ENCODE results near the gene TMCC1. TPM values are rescaled to one million over a fixed set of nuclear protein-coding genes. Genes with fewer than 3 reads are reported as not detected.

TMCC1 gene
- total RNA-seq, 4 donors from 2014 or later, result 23.2 to 78.7 (median 54.1) TPM

GRCh38 chr3:129795186-129796010 is 98.1 kb downstream of the TMCC1 start:
- Histone ChIP-seq H3K27me3 (no peaks in the 10 kb centered on the region), H3K4me1 (peaks cover 6 to 9% of the 10 kb centered on the region in 2 donors), H3K27ac (no peak overlapping the region), H3K36me3 (no peaks in the 10 kb centered on the region), H3K4me3 (no peak overlapping the region), H3K9me3 (no peaks in the 10 kb centered on the region)
- TF ChIP-seq, protein P1, sequence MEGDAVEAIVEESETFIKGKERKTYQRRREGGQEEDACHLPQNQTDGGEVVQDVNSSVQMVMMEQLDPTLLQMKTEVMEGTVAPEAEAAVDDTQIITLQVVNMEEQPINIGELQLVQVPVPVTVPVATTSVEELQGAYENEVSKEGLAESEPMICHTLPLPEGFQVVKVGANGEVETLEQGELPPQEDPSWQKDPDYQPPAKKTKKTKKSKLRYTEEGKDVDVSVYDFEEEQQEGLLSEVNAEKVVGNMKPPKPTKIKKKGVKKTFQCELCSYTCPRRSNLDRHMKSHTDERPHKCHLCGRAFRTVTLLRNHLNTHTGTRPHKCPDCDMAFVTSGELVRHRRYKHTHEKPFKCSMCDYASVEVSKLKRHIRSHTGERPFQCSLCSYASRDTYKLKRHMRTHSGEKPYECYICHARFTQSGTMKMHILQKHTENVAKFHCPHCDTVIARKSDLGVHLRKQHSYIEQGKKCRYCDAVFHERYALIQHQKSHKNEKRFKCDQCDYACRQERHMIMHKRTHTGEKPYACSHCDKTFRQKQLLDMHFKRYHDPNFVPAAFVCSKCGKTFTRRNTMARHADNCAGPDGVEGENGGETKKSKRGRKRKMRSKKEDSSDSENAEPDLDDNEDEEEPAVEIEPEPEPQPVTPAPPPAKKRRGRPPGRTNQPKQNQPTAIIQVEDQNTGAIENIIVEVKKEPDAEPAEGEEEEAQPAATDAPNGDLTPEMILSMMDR (IDR thresholded peaks at IDR 0.05), result no peak
- no peak for DNase-seq
- intact Hi-C loops (cut with DNase I; ENCODE audit: low total_unique reads), result no loop called here

GRCh38 chr3:129794311-129795185 is 99.0 kb downstream of the TMCC1 start:
- intact Hi-C loops (cut with DNase I; ENCODE audit: low total_unique reads), result no loop called here
- Histone ChIP-seq H3K27ac (peak overlapping the region; percentile 13 to 53), H3K4me1 (peaks cover 6 to 9% of the 10 kb centered on the region in 2 donors), H3K36me3 (no peaks in the 10 kb centered on the region), H3K4me3 (no peak overlapping the region), H3K27me3 (no peaks in the 10 kb centered on the region), H3K9me3 (no peaks in the 10 kb centered on the region)
- TF ChIP-seq, protein P1 (IDR thresholded peaks at IDR 0.05), result no peak
- TF ChIP-seq POLR2A (IDR thresholded peaks at IDR 0.05), result no peak
- DNase-seq, result peak in 1 of 2 donors; percentile 22

DNA sequence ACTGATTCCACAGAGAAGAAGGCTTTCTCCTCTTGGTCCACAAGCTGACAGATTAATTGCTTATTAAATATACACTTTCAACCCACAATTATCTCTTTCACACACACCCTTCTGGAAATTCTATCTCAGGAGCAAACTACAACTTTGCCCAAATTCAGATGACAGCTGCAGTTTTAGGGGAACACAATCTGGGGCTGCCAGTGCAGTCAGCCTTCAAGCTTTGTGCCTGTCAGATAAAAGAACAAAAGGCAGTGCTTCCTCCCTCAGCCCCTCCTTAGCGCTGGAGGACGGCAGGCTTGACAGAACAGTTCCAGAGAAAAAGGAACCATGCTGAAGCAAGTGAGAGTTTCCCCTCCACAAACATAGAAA is 99.6 kb downstream of the TMCC1 start:
- peak overlapping the region; percentile 13 to 53 for H3K27ac ChIP-seq
- H3K4me1 ChIP-seq, result peaks cover 6 to 9% of the 10 kb centered on the region in 2 donors
- H3K4me3 ChIP-seq, result no peak overlapping the region
- TF ChIP-seq, protein P1 (IDR thresholded peaks at IDR 0.05), result no peak
- no peak for TF ChIP-seq POLR2A (IDR thresholded peaks at IDR 0.05)
- no peaks in the 10 kb centered on the region for H3K9me3 ChIP-seq
- no peaks in the 10 kb centered on the region for H3K27me3 ChIP-seq
- no peaks in the 10 kb centered on the region for H3K36me3 ChIP-seq
- intact Hi-C loops (cut with DNase I; ENCODE audit: low total_unique reads), result no loop called here
- no peak for DNase-seq

DNA sequence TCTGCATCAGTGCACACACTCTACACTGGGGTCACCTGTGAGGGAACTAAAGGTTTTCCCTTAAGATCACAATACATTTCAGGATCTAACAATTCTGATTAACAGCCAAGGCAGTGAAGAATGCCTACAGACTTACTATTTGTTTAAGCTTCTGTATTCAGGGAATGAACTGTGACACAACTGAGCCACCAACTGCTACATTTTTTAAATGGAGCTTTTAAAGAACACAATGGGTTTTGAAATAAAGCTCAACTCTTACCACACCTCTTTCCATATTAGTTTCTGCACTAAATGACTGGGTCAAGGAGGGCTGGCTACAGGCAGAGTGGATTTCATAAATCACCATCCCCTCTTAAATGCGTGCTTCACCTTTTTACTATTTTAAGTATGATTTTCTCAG is 100.2 kb downstream of the TMCC1 start:
- H3K36me3 ChIP-seq, result no peaks in the 10 kb centered on the region
- H3K27ac ChIP-seq, result peak overlapping the region in 1 of 2 donors; percentile 53
- TF ChIP-seq, protein P1 (IDR thresholded peaks at IDR 0.05), result no peak
- TF ChIP-seq POLR2A (IDR thresholded peaks at IDR 0.05), result no peak
- H3K4me1 ChIP-seq, result peaks cover 6 to 9% of the 10 kb centered on the region in 2 donors
- no peaks in the 10 kb centered on the region for H3K9me3 ChIP-seq
- H3K4me3 ChIP-seq, result no peak overlapping the region
- no peaks in the 10 kb centered on the region for H3K27me3 ChIP-seq
- no peak for DNase-seq
- intact Hi-C loops (cut with DNase I; ENCODE audit: low total_unique reads), result no loop called here

- H3K27ac ChIP-seq, result no peak overlapping the region
- intact Hi-C loops (cut with DNase I; ENCODE audit: low total_unique reads), result no loop called here
- no peak for DNase-seq
- no peak for TF ChIP-seq POLR2A (IDR thresholded peaks at IDR 0.05)
- TF ChIP-seq, protein P1 (IDR thresholded peaks at IDR 0.05), result no peak
- no peak overlapping the region for H3K4me3 ChIP-seq
- no peaks in the 10 kb centered on the region for H3K36me3 ChIP-seq
- H3K4me1 ChIP-seq, result no peaks in the 10 kb centered on the region
- no peaks in the 10 kb centered on the region for H3K27me3 ChIP-seq
- no peaks in the 10 kb centered on the region for H3K9me3 ChIP-seq
Measured at GRCh38 chr3:129783470-129783869, 110.0 kb downstream of the TMCC1 start.
